ENCODE data around the gene MPST. TPM values are rescaled to one million over a fixed set of nuclear protein-coding genes. Genes with fewer than 3 reads are reported as not detected.

Gene MPST
- total RNA-seq, 1 donor, result 20.7 TPM

GRCh38 chr22:37012956-37013355, 6.6 kb upstream of the MPST start:
- Histone ChIP-seq H3K4me1 (ENCODE audit: insufficient read depth, low read length) (no peaks in the 10 kb centered on the region), H3K9me3 (ENCODE audit: low read depth, low read length) (no peaks in the 10 kb centered on the region), H3K4me3 (ENCODE audit: low read length) (no peak overlapping the region), H3K27me3 (ENCODE audit: insufficient read depth, low read length) (no peaks in the 10 kb centered on the region)

DNA sequence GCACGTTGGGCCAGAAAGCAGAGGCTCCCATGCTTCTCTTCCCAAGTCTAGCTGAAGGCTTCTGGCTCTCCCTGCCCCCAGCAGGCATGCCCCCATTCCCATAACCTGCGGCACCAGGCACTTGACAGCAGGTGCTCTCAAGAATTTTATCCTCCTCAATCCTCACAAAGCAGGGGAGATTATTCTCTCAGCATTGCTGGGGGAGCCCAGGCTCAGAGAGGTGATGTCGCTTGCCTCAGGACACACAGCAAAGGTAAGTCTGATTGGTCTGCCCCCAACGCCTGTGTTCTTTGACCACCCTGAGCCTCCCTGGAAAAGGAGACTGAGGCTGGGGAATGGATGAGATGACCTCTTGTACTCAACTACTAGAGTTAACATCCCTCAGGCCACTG, 5.1 kb upstream of the MPST start:
- H3K4me1 ChIP-seq (ENCODE audit: insufficient read depth, low read length), result peaks cover 12% of the 10 kb centered on the region
- no peaks in the 10 kb centered on the region for H3K27me3 ChIP-seq (ENCODE audit: insufficient read depth, low read length)
- H3K4me3 ChIP-seq (ENCODE audit: low read length), result no peak overlapping the region
- H3K9me3 ChIP-seq (ENCODE audit: low read depth, low read length), result no peaks in the 10 kb centered on the region

GRCh38 chr22:37014835-37015586, 4.5 kb upstream of the MPST start:
- Histone ChIP-seq H3K27me3 (ENCODE audit: insufficient read depth, low read length) (no peaks in the 10 kb centered on the region), H3K4me1 (ENCODE audit: insufficient read depth, low read length) (peaks cover 13% of the 10 kb centered on the region), H3K4me3 (ENCODE audit: low read length) (no peak overlapping the region), H3K9me3 (ENCODE audit: low read depth, low read length) (no peaks in the 10 kb centered on the region)

DNA sequence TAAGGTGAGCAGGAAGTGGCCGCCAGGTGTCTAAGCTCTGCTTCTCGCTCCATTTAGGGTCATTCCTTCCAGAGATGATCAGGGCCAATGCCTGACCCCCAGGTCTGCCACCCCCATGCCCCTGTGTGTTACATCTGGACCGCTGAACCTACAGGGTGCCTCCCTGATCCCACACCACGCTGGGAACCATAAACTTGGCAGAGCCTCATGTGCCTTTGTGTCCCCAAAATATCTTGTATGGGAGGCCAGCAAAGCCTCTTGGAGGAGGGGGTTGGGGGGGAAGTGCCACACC, 4.0 kb upstream of the MPST start:
- H3K9me3 ChIP-seq (ENCODE audit: low read depth, low read length), result no peaks in the 10 kb centered on the region
- no peak overlapping the region for H3K4me3 ChIP-seq (ENCODE audit: low read length)
- H3K27me3 ChIP-seq (ENCODE audit: insufficient read depth, low read length), result no peaks in the 10 kb centered on the region
- peaks cover 18% of the 10 kb centered on the region for H3K4me1 ChIP-seq (ENCODE audit: insufficient read depth, low read length)

DNA sequence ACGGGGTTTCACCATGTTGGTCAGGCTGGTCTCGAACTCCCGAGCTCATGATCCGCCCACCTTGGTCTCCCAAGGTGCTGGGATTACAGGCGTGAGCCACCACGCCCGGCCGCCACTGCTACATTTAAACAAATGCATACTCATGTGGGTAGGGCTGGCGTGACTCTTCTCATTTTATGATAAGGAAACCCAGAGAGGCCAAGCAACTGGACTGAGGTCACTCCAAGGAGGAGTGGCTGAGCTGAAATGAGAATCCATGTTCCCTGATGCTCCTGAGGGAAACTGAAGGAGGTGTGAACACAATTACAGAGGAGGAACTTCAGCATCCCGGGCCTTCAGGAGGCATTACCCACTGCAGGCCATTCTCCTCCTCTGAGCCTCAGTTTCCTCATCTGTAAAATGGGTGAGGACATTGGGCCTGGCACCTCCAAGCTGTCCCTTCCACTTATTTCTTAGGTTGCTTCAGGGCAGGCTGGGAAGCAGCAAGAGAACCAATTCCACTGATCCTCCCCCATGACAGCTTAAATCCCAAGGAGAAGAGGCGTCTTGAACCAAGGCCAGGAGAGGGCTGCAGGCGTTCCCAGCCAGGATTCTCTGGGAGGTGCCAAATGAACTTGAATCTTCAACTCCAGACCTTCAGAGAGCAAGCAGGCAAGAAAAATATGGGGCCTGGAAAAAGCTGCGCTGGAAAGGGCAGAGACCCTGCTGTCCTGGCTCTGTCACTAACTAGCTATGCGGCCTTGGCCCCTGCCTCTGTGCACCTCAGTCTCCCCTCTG, 3.2 kb upstream of the MPST start:
- H3K4me3 ChIP-seq (ENCODE audit: low read length), result no peak overlapping the region

DNA sequence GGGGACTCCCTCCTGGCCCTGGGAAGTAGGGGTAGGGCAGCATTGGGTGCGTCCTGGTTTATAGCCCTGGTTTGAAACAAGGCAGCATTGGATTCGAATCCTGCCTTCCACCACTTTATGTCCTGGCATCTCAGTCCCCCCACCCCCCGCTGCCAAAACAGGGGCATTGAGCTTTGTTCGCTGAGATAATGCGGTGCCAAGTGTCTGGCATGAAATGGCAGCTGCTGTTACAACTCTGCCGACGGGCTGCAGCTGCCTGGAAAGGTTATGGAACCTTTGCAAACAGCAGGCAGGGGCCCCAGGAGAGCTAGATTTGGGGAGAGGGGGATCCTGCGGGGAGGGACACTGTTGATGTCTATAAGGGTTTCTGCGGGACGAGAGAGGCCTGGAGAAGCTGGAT, 2.2 kb upstream of the MPST start:
- Histone ChIP-seq H3K4me1 (ENCODE audit: insufficient read depth, low read length) (peaks cover 20% of the 10 kb centered on the region), H3K9me3 (ENCODE audit: low read depth, low read length) (no peaks in the 10 kb centered on the region), H3K4me3 (ENCODE audit: low read length) (no peak overlapping the region), H3K27me3 (ENCODE audit: insufficient read depth, low read length) (no peaks in the 10 kb centered on the region)

More for the DNA sequence above, 3.2 kb upstream of the MPST start:
- Histone ChIP-seq H3K4me1 (ENCODE audit: insufficient read depth, low read length) (peaks cover 20% of the 10 kb centered on the region), H3K9me3 (ENCODE audit: low read depth, low read length) (no peaks in the 10 kb centered on the region), H3K27me3 (ENCODE audit: insufficient read depth, low read length) (no peaks in the 10 kb centered on the region)

DNA sequence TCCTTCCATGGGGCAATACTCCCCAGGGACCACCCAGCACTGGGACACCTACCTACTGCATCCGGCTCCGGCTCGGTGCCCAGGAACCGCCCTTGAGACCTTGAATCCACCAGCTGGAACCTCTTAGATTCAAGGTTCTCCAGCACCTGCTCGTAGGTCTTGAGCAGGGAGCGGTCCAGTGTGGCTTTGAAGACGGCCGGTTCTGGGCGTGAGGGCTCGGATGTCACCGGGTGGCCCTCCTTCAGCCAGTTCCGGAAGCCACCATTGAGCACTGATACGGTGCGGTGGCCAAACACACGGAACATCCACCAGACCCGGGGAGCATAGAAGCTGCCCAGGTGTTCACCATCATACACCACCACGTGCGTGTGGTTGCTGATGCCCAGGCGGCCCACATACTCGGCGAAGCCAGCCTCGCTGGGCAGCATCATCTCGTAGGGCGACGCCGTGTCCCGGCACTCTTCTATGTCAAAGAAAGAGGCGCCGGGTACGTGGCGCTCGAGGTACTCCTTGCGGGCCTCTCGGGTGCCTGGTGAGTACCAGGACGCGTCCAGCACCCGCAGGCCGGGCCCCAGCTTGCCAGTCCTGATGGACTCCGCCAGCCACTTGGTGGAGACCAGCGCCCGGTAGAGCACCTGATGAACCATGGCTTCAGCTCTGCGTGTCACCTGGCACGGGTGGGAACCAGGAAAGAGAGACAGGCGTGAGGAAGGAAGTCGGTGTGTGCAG, 1.3 kb upstream of the MPST start:
- H3K4me3 ChIP-seq (ENCODE audit: low read length), result peak overlapping the region; percentile 63
- H3K27me3 ChIP-seq (ENCODE audit: insufficient read depth, low read length), result no peaks in the 10 kb centered on the region
- no peaks in the 10 kb centered on the region for H3K9me3 ChIP-seq (ENCODE audit: low read depth, low read length)
- H3K4me1 ChIP-seq (ENCODE audit: insufficient read depth, low read length), result peaks cover 20% of the 10 kb centered on the region

DNA sequence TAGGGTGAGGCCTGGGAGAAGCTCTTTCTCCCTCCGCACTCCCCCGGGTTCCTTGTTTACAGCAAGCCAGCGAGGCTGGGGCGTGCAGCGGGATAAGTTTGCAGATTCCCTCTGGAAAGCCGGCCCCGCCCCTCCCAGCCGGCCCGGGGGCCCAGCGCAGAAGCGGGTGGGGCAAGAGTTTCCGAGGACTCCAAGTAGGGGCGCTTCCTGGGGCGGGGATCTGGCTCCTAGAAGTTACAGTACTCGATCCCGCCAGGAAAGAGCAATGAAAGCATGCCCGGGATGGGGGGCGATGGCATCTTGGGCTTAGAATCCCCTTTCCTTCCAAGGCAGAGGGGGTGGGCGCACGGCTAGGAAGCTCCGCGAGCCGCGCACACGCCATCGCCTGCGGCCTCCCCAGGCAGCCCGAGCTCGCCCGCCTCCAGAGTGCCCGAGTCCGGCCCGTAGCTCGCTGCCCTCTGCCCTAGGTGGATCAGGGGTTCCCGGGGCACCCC, 680 bp upstream of the MPST start:
- no peaks in the 10 kb centered on the region for H3K9me3 ChIP-seq (ENCODE audit: low read depth, low read length)
- H3K4me1 ChIP-seq (ENCODE audit: insufficient read depth, low read length), result peaks cover 20% of the 10 kb centered on the region
- H3K27me3 ChIP-seq (ENCODE audit: insufficient read depth, low read length), result no peaks in the 10 kb centered on the region

GRCh38 chr22:37020192-37020479, 594 bp downstream of the MPST start:
- no peaks in the 10 kb centered on the region for H3K27me3 ChIP-seq (ENCODE audit: insufficient read depth, low read length)
- H3K4me1 ChIP-seq (ENCODE audit: insufficient read depth, low read length), result peaks cover 20% of the 10 kb centered on the region
- H3K4me3 ChIP-seq (ENCODE audit: low read length), result peak overlapping the region; percentile 63
- no peaks in the 10 kb centered on the region for H3K9me3 ChIP-seq (ENCODE audit: low read depth, low read length)

More for the DNA sequence above, 680 bp upstream of the MPST start:
- peak overlapping the region; percentile 63 for H3K4me3 ChIP-seq (ENCODE audit: low read length)

DNA sequence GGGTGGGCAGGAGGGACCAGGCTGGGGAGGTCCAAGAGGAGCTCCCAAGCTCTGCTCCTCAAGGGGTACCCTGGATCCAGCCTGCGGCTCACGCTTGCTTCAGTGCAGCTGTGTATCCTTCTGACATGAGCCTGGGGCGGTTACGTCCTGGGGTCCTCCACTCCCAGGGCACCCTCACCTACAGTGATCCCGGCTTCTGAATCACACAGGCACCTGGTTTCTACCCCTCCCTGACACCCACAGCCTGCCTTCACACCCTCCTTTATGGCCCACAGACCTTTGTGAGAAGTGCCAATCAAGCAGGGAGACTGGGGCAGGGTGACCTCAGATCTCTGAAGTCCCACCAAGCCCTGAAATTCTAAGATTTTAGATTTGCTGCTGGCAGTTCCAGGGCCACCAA, 1.5 kb downstream of the MPST start:
- no peak overlapping the region for H3K4me3 ChIP-seq (ENCODE audit: low read length)
- H3K9me3 ChIP-seq (ENCODE audit: low read depth, low read length), result no peaks in the 10 kb centered on the region
- H3K27me3 ChIP-seq (ENCODE audit: insufficient read depth, low read length), result no peaks in the 10 kb centered on the region
- H3K4me1 ChIP-seq (ENCODE audit: insufficient read depth, low read length), result peaks cover 20% of the 10 kb centered on the region

DNA sequence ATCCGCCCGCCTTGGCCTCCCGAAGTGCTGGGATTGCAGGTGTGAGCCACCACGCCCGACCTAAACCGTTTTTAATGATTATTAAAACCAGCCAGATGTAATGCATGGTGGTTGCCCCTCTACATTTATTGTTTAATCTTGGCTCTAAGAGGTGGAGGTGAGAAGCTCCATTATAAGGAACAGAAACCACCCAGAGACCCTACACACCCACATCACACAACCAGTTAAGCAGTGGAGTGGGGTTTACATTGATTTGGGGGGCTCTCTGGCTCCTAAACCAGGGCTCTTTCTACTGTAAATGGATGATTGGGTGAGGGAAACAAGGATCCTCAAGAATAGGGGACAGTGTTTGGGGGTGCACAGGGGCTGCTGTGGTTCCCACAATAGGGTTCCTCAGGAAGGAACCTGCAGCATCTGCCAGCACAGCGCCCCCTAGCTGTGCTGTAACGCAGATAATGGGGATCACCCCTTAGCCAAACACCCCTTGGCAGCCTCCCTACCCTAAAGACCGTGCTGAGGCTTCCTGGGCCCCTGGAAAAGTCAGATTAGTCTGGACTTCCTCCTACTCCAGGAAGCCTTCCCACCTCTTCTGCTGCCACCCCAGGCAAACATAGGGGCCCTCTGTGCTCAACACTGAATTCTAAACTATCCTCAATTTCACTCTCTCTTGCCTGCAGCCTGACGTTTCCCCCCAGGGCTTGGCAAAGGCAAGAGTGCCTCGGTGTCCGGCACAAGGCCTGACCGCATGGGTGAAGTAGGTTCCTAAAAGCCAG, 2.4 kb downstream of the MPST start:
- Histone ChIP-seq H3K27me3 (ENCODE audit: insufficient read depth, low read length) (no peaks in the 10 kb centered on the region), H3K9me3 (ENCODE audit: low read depth, low read length) (no peaks in the 10 kb centered on the region), H3K4me3 (ENCODE audit: low read length) (no peak overlapping the region), H3K4me1 (ENCODE audit: insufficient read depth, low read length) (peaks cover 20% of the 10 kb centered on the region)

DNA sequence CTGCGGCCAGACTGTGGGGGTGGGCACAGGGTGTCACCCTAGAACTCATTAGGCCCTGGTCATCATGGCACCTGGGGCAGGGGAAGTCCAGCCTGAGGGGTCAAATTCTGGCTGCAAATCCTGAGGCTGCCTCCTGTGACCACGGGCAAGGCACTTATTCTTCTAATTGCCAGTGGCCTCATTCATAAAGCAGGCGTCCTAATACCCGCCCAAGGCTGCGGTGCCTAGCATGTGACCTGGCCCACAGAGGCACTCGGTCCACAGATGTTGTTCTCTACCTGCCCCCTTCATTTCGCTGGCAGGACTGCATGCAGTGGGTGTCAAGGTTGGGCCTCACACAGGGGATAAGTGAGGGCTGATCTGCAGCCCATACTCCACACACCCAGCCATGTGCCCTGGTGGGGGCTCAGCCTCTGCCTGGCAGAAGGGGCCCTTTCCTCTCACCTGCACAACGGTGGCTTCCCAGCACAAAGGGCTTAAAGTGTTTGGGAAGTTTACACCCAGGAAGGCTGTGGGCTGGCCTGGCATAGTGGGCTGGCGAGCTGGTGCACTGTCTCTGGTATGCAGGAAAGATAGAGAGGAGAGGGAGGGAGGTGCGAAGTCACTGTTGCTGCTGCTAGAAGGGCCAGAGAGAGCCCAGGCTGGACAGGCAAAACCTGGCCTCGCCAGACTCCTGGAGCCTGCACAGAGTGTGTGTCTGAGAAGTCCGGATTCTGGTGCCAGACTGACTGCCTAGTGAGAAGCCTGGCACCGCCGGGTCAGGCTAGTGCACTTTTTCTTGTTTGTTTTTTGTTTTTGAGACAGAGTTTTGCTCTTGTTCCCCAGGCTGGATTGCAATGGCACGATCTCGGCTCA, 3.2 kb downstream of the MPST start:
- H3K4me1 ChIP-seq (ENCODE audit: insufficient read depth, low read length), result peaks cover 20% of the 10 kb centered on the region
- no peaks in the 10 kb centered on the region for H3K9me3 ChIP-seq (ENCODE audit: low read depth, low read length)
- H3K27me3 ChIP-seq (ENCODE audit: insufficient read depth, low read length), result no peaks in the 10 kb centered on the region
- H3K4me3 ChIP-seq (ENCODE audit: low read length), result no peak overlapping the region

GRCh38 chr22:37023743-37024338, 4.3 kb downstream of the MPST start:
- Histone ChIP-seq H3K27me3 (ENCODE audit: insufficient read depth, low read length) (no peaks in the 10 kb centered on the region), H3K9me3 (ENCODE audit: low read depth, low read length) (no peaks in the 10 kb centered on the region), H3K4me1 (ENCODE audit: insufficient read depth, low read length) (peaks cover 11% of the 10 kb centered on the region), H3K4me3 (ENCODE audit: low read length) (no peak overlapping the region)
